ENCODE measurements around the gene SLC24A3. TPM values are rescaled to one million over a fixed set of nuclear protein-coding genes. Genes with fewer than 3 reads are reported as not detected.

The SLC24A3 gene
- total RNA-seq, 1 donor from 2014 or later, result 0.51 TPM

DNA sequence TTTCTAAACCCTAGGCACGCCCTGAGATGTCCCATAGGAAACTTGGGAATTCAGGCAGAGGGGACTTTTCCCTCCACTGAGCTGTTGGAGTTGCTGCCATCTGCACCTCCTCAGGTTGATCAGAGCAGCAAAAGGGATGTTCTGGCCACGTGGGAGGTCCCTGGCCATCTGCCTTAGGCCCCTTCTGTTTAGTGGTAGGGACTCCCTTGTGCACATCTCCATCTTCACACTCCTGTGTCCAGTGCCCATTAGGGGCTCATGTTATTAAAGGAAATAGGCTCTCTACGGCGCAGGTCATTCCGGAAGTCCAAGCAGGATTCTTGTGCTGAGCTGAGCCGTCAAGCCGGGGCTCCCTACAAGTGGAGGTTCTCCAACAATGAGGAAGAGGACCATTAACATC is 307.8 kb downstream of the SLC24A3 start:
- no peak for DNase-seq (ENCODE audit: low read depth, low spot score)
- H3K27me3 Mint-ChIP-seq (ENCODE audit: low read depth), result peaks cover 17% of the 10 kb centered on the region
- H3K9me3 Mint-ChIP-seq, result peaks cover 2% of the 10 kb centered on the region
- H3K27ac Mint-ChIP-seq (ENCODE audit: unreplicated experiment), result no peak overlapping the region
- no peaks in the 10 kb centered on the region for H3K4me1 Mint-ChIP-seq
- no peak overlapping the region for H3K4me3 Mint-ChIP-seq
- TF ChIP-seq, protein P1, sequence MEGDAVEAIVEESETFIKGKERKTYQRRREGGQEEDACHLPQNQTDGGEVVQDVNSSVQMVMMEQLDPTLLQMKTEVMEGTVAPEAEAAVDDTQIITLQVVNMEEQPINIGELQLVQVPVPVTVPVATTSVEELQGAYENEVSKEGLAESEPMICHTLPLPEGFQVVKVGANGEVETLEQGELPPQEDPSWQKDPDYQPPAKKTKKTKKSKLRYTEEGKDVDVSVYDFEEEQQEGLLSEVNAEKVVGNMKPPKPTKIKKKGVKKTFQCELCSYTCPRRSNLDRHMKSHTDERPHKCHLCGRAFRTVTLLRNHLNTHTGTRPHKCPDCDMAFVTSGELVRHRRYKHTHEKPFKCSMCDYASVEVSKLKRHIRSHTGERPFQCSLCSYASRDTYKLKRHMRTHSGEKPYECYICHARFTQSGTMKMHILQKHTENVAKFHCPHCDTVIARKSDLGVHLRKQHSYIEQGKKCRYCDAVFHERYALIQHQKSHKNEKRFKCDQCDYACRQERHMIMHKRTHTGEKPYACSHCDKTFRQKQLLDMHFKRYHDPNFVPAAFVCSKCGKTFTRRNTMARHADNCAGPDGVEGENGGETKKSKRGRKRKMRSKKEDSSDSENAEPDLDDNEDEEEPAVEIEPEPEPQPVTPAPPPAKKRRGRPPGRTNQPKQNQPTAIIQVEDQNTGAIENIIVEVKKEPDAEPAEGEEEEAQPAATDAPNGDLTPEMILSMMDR (conservative IDR thresholded peaks at IDR 0.05), result no peak
- no peaks in the 10 kb centered on the region for H3K36me3 Mint-ChIP-seq (ENCODE audit: low read depth)

- TF ChIP-seq, protein P1 (conservative IDR thresholded peaks at IDR 0.05), result no peak
- peaks cover 2% of the 10 kb centered on the region for H3K9me3 Mint-ChIP-seq
- H3K27me3 Mint-ChIP-seq (ENCODE audit: low read depth), result peaks cover 18% of the 10 kb centered on the region
- no peaks in the 10 kb centered on the region for H3K36me3 Mint-ChIP-seq (ENCODE audit: low read depth)
- H3K27ac Mint-ChIP-seq (ENCODE audit: unreplicated experiment), result no peak overlapping the region
- no peaks in the 10 kb centered on the region for H3K4me1 Mint-ChIP-seq
- DNase-seq (ENCODE audit: low read depth, low spot score), result no peak
- no peak overlapping the region for H3K4me3 Mint-ChIP-seq
Observed at GRCh38 chr20:19522071-19522801, 309.8 kb downstream of the SLC24A3 start.

GRCh38 chr20:19522836-19523590 is 310.6 kb downstream of the SLC24A3 start:
- Mint-ChIP-seq H3K9me3 (peaks cover 2% of the 10 kb centered on the region), H3K36me3 (ENCODE audit: low read depth) (no peaks in the 10 kb centered on the region), H3K4me1 (no peaks in the 10 kb centered on the region), H3K27ac (ENCODE audit: unreplicated experiment) (no peak overlapping the region), H3K4me3 (no peak overlapping the region), H3K27me3 (ENCODE audit: low read depth) (peaks cover 18% of the 10 kb centered on the region)
- DNase-seq (ENCODE audit: low read depth, low spot score), result no peak
- TF ChIP-seq, protein P1 (conservative IDR thresholded peaks at IDR 0.05), result no peak

DNA sequence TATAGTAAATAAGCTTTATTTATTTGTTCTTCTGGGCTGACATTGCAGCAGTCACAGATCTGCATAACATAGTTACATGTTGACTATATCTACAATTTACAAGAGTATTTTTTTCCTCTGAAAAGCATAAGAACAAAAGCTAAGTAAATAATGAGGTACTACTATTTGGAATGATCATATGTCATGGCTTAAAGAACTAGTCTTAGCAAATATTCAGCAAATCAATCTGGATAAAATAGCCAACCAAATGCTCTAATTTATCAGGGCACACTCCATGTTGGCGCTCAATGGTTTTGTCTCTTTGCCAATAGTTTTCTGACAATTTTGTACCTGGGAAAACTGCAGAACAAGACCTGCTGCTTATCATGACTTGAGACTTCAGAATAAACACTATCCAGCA is 312.2 kb downstream of the SLC24A3 start:
- Mint-ChIP-seq H3K4me3 (no peak overlapping the region), H3K9me3 (peaks cover 5% of the 10 kb centered on the region), H3K27ac (ENCODE audit: unreplicated experiment) (no peak overlapping the region), H3K27me3 (ENCODE audit: low read depth) (peaks cover 21% of the 10 kb centered on the region), H3K36me3 (ENCODE audit: low read depth) (no peaks in the 10 kb centered on the region), H3K4me1 (peaks cover 3% of the 10 kb centered on the region)
- no peak for DNase-seq (ENCODE audit: low read depth, low spot score)
- TF ChIP-seq, protein P1 (conservative IDR thresholded peaks at IDR 0.05), result no peak

- DNase-seq (ENCODE audit: low read depth, low spot score), result no peak
- TF ChIP-seq, protein P1 (conservative IDR thresholded peaks at IDR 0.05), result no peak
- Mint-ChIP-seq H3K27me3 (ENCODE audit: low read depth) (peaks cover 7% of the 10 kb centered on the region), H3K4me3 (no peak overlapping the region), H3K36me3 (ENCODE audit: low read depth) (no peaks in the 10 kb centered on the region), H3K9me3 (peaks cover 6% of the 10 kb centered on the region), H3K27ac (ENCODE audit: unreplicated experiment) (no peak overlapping the region), H3K4me1 (peaks cover 11% of the 10 kb centered on the region)
Observed at GRCh38 chr20:19527509-19527908, 315.1 kb downstream of the SLC24A3 start.
